AG04450 (cell line): ENCODE data around the gene MMAA. TPM values are rescaled to one million over a fixed set of nuclear protein-coding genes. Genes with fewer than 3 reads are reported as not detected.
"Not testable (repeated sequence)": the region's sequence is repeated elsewhere in the genome, so short reads cannot be mapped to it uniquely, and the experiment has no call there.

Experiments used
- CTCF ChIA-PET: fragments of 300-600, 350-600 bp; formaldehyde crosslinking; extraction: SDS; loops from one replicate; lab custom pipeline; 2022; ENCODE audit warnings: antibody characterized with exemption, inconsistent platforms; lab: Charles Lee
- POLR2A ChIA-PET: fragments of 350-600 bp; formaldehyde crosslinking; extraction: SDS; loops from one replicate; lab custom pipeline; 2021; ENCODE audit warnings: antibody characterized with exemption, inconsistent platforms; lab: Yijun Ruan, JAX
- DNase-seq: peaks from one replicate; pipeline ENCODE4 v3.0.0-alpha.2; 2011; ENCODE audit warnings: low read depth, low spot score
- H3K27ac ChIP-seq: one replicate; pipeline ENCODE4 v1.5.1; 2012; ENCODE audit warnings: low read depth, low read length, control low read depth
- H3K27me3 ChIP-seq: one replicate; pipeline ENCODE4 v1.6.0; 2012; ENCODE audit warnings: low read length; ENCODE audit not compliant: control insufficient read depth, insufficient read depth
- H3K4me3 ChIP-seq: 2 replicates; pipeline ENCODE4 v1.5.1; 2011; ENCODE audit warnings: mild to moderate bottlenecking, low read depth, low read length, control low read depth
- H3K9me3 ChIP-seq: 2 replicates; pipeline ENCODE4 v1.5.1; 2012; ENCODE audit warnings: low read length; ENCODE audit not compliant: control insufficient read depth, insufficient read depth
- polyA plus RNA-seq: library from polyadenylated mRNA; depleted of rRNA; stranded (reverse); fragments of >200 nt; gene quantifications from 2 replicates; pipeline ENCODE4 v1.2.3, GENCODE V29; 2011
- TF ChIP-seq, protein P1 (sequence below): IDR thresholded peaks from 2 replicates; pipeline ENCODE4 v1.5.1; 2011; ENCODE audit warnings: low read depth, low read length, control low read depth, inconsistent platforms

MMAA gene
- polyA plus RNA-seq, 1 experiment: 8.8 TPM

- Histone ChIP-seq H3K27me3 (no peaks in the 10 kb centered on the region), H3K27ac (no peak overlapping the region), H3K4me3 (no peak overlapping the region), H3K9me3 (no peaks in the 10 kb centered on the region)
- CTCF ChIA-PET: no interaction called here
- TF ChIP-seq, protein P1, sequence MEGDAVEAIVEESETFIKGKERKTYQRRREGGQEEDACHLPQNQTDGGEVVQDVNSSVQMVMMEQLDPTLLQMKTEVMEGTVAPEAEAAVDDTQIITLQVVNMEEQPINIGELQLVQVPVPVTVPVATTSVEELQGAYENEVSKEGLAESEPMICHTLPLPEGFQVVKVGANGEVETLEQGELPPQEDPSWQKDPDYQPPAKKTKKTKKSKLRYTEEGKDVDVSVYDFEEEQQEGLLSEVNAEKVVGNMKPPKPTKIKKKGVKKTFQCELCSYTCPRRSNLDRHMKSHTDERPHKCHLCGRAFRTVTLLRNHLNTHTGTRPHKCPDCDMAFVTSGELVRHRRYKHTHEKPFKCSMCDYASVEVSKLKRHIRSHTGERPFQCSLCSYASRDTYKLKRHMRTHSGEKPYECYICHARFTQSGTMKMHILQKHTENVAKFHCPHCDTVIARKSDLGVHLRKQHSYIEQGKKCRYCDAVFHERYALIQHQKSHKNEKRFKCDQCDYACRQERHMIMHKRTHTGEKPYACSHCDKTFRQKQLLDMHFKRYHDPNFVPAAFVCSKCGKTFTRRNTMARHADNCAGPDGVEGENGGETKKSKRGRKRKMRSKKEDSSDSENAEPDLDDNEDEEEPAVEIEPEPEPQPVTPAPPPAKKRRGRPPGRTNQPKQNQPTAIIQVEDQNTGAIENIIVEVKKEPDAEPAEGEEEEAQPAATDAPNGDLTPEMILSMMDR: no peak
- POLR2A ChIA-PET: no interaction called here
- no peak for DNase-seq
Observed at GRCh38 chr4:145690610-145691009, 71.4 kb downstream of the MMAA start.

DNA sequence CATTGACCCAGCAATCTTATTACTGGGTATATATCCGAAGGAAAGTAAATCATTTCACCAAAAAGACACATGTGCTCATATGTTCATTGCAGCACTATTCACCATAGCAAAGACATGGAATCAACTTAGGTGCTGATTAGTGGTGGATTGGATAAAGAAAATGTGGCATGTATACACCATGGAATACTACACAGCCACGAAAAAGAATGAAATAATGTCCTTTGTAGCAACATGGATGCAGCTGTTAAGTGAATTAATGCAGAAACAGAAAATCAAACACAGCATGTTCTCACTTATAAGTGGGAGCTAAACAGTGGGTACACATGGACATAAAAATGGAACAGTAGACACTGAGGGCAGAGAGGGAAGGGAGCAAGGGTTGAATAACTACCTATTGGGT is 72.2 kb downstream of the MMAA start:
- H3K9me3 ChIP-seq, POLR2A ChIA-PET: not testable (repeated sequence)

GRCh38 chr4:145694929-145695328 is 75.7 kb downstream of the MMAA start:
- no peak overlapping the region for H3K27ac ChIP-seq
- no peak overlapping the region for H3K4me3 ChIP-seq
- no peaks in the 10 kb centered on the region for H3K27me3 ChIP-seq
- POLR2A ChIA-PET: no interaction called here
- H3K9me3 ChIP-seq: no peaks in the 10 kb centered on the region
- DNase-seq: no peak
- CTCF ChIA-PET: no interaction called here
- TF ChIP-seq, protein P1: no peak

More for the DNA sequence above, 72.2 kb downstream of the MMAA start:
- H3K27me3 ChIP-seq, CTCF ChIA-PET, H3K4me3 ChIP-seq, H3K27ac ChIP-seq, DNase-seq: not testable (repeated sequence)

GRCh38 chr4:145697332-145697731 is 78.1 kb downstream of the MMAA start:
- no peaks in the 10 kb centered on the region for H3K27me3 ChIP-seq
- H3K4me3 ChIP-seq: no peak overlapping the region
- ChIA-PET CTCF (no interaction called here), POLR2A (no interaction called here)
- no peak overlapping the region for H3K27ac ChIP-seq
- H3K9me3 ChIP-seq: no peaks in the 10 kb centered on the region
- TF ChIP-seq, protein P1: no peak
- DNase-seq: no peak

GRCh38 chr4:145698507-145698906 is 79.3 kb downstream of the MMAA start:
- CTCF ChIA-PET: no interaction called here
- no peak for DNase-seq
- TF ChIP-seq, protein P1: no peak
- Histone ChIP-seq H3K4me3 (no peak overlapping the region), H3K27me3 (no peaks in the 10 kb centered on the region), H3K27ac (no peak overlapping the region), H3K9me3 (no peaks in the 10 kb centered on the region)
- POLR2A ChIA-PET: no interaction called here
